K562 treated with DMSO at 1 percent for 4 hours (cell line): ENCODE data around the gene GAGE12H. TPM values are rescaled to one million over a fixed set of nuclear protein-coding genes. Genes with fewer than 3 reads are reported as not detected.

Experiments
- total RNA-seq: library from RNA; unstranded; fragments of 300-600 nt; gene quantifications from 2 replicates; pipeline ENCODE4 v1.2.3, GENCODE V29; 2022; ENCODE audit not compliant: insufficient read depth

GAGE12H gene, protein sequence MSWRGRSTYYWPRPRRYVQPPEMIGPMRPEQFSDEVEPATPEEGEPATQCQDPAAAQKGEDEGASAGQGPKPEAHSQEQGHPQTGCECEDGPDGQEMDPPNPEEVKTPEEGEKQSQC
- not detected in 2 replicates for total RNA-seq

DNA sequence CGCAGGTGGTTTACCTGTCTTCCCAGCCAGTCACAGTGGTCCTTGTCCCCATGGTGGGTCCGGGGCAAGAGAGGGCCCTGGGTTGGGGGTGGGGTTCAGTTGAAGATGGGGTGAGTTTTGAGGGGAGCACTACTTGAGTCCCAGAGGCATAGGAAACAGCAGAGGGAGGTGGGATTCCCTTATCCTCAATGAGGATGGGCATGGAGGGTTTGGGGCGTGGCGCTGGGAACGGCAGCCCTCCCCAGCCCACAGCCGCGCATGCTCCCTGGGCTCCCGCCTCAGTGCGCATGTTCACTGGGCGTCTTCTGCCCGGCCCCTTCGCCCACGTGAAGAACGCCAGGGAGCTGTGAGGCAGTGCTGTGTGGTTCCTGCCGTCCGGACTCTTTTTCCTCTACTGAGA lies at the start of gene GAGE12H:
Gene GAGE12H, plus strand, starts transcription at position 301 of the 400 bp plus-strand sequence. CDS start 1,155 bp downstream, outside the sequence.

DNA sequence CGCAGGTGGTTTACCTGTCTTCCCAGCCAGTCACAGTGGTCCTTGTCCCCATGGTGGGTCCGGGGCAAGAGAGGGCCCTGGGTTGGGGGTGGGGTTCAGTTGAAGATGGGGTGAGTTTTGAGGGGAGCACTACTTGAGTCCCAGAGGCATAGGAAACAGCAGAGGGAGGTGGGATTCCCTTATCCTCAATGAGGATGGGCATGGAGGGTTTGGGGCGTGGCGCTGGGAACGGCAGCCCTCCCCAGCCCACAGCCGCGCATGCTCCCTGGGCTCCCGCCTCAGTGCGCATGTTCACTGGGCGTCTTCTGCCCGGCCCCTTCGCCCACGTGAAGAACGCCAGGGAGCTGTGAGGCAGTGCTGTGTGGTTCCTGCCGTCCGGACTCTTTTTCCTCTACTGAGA lies 47.9 kb upstream of the GAGE12H start, which contains the start of gene GAGE12C:
Gene GAGE12C, plus strand, starts transcription at position 301 of the 400 bp plus-strand sequence. CDS start 1,155 bp downstream, outside the sequence.

DNA sequence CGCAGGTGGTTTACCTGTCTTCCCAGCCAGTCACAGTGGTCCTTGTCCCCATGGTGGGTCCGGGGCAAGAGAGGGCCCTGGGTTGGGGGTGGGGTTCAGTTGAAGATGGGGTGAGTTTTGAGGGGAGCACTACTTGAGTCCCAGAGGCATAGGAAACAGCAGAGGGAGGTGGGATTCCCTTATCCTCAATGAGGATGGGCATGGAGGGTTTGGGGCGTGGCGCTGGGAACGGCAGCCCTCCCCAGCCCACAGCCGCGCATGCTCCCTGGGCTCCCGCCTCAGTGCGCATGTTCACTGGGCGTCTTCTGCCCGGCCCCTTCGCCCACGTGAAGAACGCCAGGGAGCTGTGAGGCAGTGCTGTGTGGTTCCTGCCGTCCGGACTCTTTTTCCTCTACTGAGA lies 38.3 kb upstream of the GAGE12H start, which contains the start of gene GAGE12D:
Gene GAGE12D, plus strand, starts transcription at position 301 of the 400 bp plus-strand sequence. CDS start 1,155 bp downstream, outside the sequence.

DNA sequence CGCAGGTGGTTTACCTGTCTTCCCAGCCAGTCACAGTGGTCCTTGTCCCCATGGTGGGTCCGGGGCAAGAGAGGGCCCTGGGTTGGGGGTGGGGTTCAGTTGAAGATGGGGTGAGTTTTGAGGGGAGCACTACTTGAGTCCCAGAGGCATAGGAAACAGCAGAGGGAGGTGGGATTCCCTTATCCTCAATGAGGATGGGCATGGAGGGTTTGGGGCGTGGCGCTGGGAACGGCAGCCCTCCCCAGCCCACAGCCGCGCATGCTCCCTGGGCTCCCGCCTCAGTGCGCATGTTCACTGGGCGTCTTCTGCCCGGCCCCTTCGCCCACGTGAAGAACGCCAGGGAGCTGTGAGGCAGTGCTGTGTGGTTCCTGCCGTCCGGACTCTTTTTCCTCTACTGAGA lies 28.8 kb upstream of the GAGE12H start, which contains the start of gene GAGE12E:
Gene GAGE12E, plus strand, starts transcription at position 301 of the 400 bp plus-strand sequence. CDS start 1,155 bp downstream, outside the sequence.

DNA sequence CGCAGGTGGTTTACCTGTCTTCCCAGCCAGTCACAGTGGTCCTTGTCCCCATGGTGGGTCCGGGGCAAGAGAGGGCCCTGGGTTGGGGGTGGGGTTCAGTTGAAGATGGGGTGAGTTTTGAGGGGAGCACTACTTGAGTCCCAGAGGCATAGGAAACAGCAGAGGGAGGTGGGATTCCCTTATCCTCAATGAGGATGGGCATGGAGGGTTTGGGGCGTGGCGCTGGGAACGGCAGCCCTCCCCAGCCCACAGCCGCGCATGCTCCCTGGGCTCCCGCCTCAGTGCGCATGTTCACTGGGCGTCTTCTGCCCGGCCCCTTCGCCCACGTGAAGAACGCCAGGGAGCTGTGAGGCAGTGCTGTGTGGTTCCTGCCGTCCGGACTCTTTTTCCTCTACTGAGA lies 19.2 kb upstream of the GAGE12H start, which contains the start of gene GAGE12F:
Gene GAGE12F, plus strand, starts transcription at position 301 of the 400 bp plus-strand sequence. CDS start 1,155 bp downstream, outside the sequence.

DNA sequence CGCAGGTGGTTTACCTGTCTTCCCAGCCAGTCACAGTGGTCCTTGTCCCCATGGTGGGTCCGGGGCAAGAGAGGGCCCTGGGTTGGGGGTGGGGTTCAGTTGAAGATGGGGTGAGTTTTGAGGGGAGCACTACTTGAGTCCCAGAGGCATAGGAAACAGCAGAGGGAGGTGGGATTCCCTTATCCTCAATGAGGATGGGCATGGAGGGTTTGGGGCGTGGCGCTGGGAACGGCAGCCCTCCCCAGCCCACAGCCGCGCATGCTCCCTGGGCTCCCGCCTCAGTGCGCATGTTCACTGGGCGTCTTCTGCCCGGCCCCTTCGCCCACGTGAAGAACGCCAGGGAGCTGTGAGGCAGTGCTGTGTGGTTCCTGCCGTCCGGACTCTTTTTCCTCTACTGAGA lies 9.6 kb upstream of the GAGE12H start, which contains the start of gene GAGE12G:
Gene GAGE12G, plus strand, starts transcription at position 301 of the 400 bp plus-strand sequence. CDS start 1,155 bp downstream, outside the sequence.

DNA sequence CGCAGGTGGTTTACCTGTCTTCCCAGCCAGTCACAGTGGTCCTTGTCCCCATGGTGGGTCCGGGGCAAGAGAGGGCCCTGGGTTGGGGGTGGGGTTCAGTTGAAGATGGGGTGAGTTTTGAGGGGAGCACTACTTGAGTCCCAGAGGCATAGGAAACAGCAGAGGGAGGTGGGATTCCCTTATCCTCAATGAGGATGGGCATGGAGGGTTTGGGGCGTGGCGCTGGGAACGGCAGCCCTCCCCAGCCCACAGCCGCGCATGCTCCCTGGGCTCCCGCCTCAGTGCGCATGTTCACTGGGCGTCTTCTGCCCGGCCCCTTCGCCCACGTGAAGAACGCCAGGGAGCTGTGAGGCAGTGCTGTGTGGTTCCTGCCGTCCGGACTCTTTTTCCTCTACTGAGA lies 9.4 kb downstream of the GAGE12H start, which contains the start of gene GAGE2A:
Gene GAGE2A, plus strand, starts transcription at position 301 of the 400 bp plus-strand sequence. CDS start 1,155 bp downstream, outside the sequence.

DNA sequence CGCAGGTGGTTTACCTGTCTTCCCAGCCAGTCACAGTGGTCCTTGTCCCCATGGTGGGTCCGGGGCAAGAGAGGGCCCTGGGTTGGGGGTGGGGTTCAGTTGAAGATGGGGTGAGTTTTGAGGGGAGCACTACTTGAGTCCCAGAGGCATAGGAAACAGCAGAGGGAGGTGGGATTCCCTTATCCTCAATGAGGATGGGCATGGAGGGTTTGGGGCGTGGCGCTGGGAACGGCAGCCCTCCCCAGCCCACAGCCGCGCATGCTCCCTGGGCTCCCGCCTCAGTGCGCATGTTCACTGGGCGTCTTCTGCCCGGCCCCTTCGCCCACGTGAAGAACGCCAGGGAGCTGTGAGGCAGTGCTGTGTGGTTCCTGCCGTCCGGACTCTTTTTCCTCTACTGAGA lies 19.0 kb downstream of the GAGE12H start, which contains the start of gene GAGE1:
Gene GAGE1, plus strand, starts transcription at position 301 of the 400 bp plus-strand sequence. CDS start 1,155 bp downstream, outside the sequence.

Other genes with a start within 250 kb of the GAGE12H start
- gene GAGE13, start 248.4 kb upstream of the GAGE12H start, total RNA-seq: 4.6 and 7.1 TPM in 2 replicates
- gene GAGE12C, start 47.8 kb upstream of the GAGE12H start, total RNA-seq: not detected in 2 replicates
- not detected in 2 replicates for gene GAGE12D, start 38.2 kb upstream of the GAGE12H start, total RNA-seq
- gene GAGE12E, start 28.7 kb upstream of the GAGE12H start, total RNA-seq: not detected in 2 replicates
- gene GAGE12F, start 19.1 kb upstream of the GAGE12H start, total RNA-seq: not detected in 2 replicates
- gene GAGE12G, start 9.5 kb upstream of the GAGE12H start, total RNA-seq: not detected in 2 replicates
- gene GAGE2A, start 9.5 kb downstream of the GAGE12H start, total RNA-seq: 14.2 and 26.2 TPM in 2 replicates
- gene GAGE1, start 19.1 kb downstream of the GAGE12H start, total RNA-seq: 11.1 and 18.2 TPM in 2 replicates
- gene PAGE1, start 116.0 kb downstream of the GAGE12H start, total RNA-seq: 84.7 and 89.1 TPM in 2 replicates
- 10.5 TPM in 1 of 2 replicates, not detected in the other for gene PAGE4, start 249.4 kb downstream of the GAGE12H start, total RNA-seq